K562 (cell line): ENCODE measurements around the gene PAQR4. TPM values are rescaled to one million over a fixed set of nuclear protein-coding genes. Genes with fewer than 3 reads are reported as not detected.

ENCODE experiments used
- ADNP ChIP-seq: fragments of 200-800 bp; sonication (Bioruptor generic); IDR thresholded peaks from 2 replicates; pipeline ENCODE4 v1.6.1; 2016; ENCODE audit warnings: missing genetic modification characterization, missing compliant biosample characterization
- BHLHE40 ChIP-seq: IDR thresholded peaks from 2 replicates; pipeline ENCODE4 v1.6.1; 2011; ENCODE audit warnings: low read length, improper control_type of control experiment
- CC2D1A ChIP-seq: fragments of 450-650 bp; IDR thresholded peaks from 2 replicates; pipeline ENCODE4 v1.6.1; 2017; ENCODE audit warnings: mild to moderate bottlenecking
- CREM ChIP-seq: IDR thresholded peaks from 2 replicates; pipeline ENCODE4 v1.6.1; 2014; ENCODE audit warnings: antibody characterized with exemption, low read depth
- MAZ ChIP-seq, 2 experiments: fragments of 450-650 bp in 1 of 2; sonication (generic) in 1 of 2; formaldehyde crosslinking; IDR thresholded peaks in 1 of 2; conservative IDR thresholded peaks in 1 of 2; 2 replicates each; pipeline versions ENCODE4 v1.4.0 to v1.5.0; 2020; ENCODE audit warnings: mild to moderate bottlenecking in 1 of 2, missing genetic modification reagents in 1 of 2
- MCM3 ChIP-seq: fragments of 450-650 bp; IDR thresholded peaks from 2 replicates; pipeline ENCODE4 v1.6.1; 2016
- MEF2A ChIP-seq: IDR thresholded peaks from 2 replicates; pipeline ENCODE4 v1.6.1; 2011; ENCODE audit warnings: low read depth, mild to moderate bottlenecking, low read length, moderate library complexity; ENCODE audit not compliant: control insufficient read depth
- PHF21A ChIP-seq: fragments of 450-650 bp; IDR thresholded peaks from 2 replicates; pipeline ENCODE4 v1.6.1; 2017; ENCODE audit warnings: low read depth, borderline replicate concordance
- PRMT5 ChIP-seq: sonication (generic); formaldehyde crosslinking; IDR thresholded peaks from 2 replicates; pipeline ENCODE4 v1.5.0; 2020; ENCODE audit warnings: missing genetic modification reagents
- SAFB2 ChIP-seq: fragments of 200-400 bp; formaldehyde crosslinking; IDR thresholded peaks from 2 replicates; pipeline ENCODE4 v1.6.1; 2018; ENCODE audit warnings: borderline replicate concordance, low read length, low read depth, moderate library complexity; ENCODE audit not compliant: severe bottlenecking
- SOX6 ChIP-seq: fragments of 450-650 bp; IDR thresholded peaks from 2 replicates; pipeline ENCODE4 v1.6.1; 2014; ENCODE audit warnings: mild to moderate bottlenecking
- YY1 ChIP-seq, 3 experiments: IDR thresholded peaks; 2 replicates each; pipeline ENCODE4 v1.6.1; 2011; ENCODE audit warnings: low read length in 2 of 3, mild to moderate bottlenecking in 2 of 3, moderate library complexity in 2 of 3, borderline replicate concordance in 1 of 3, control low read depth in 1 of 3, low read depth in 1 of 3; ENCODE audit not compliant: insufficient read depth in 3 of 3, insufficient replicate concordance in 2 of 3, control insufficient read depth in 1 of 3, insufficient read length in 1 of 3; ENCODE audit errors: extremely low read depth in 1 of 3
- ZFP30 ChIP-seq: fragments of 250-450 bp; sonication (Bioruptor Pico); IDR thresholded peaks from 2 replicates; pipeline ENCODE4 v1.8.0; 2022; ENCODE audit warnings: moderate library complexity, mild to moderate bottlenecking, inconsistent platforms, borderline replicate concordance
- ZNF431 ChIP-seq: sonication (generic); formaldehyde crosslinking; IDR thresholded peaks from 2 replicates; pipeline ENCODE4 v1.8.0; 2022; ENCODE audit warnings: mild to moderate bottlenecking, missing genetic modification reagents
- polyA plus RNA-seq, 8 experiments: library from polyadenylated mRNA; depleted of rRNA in 4 of 8; stranded (reverse) in 5 of 8; unstranded in 3 of 8; fragments of >200 nt; fragmentation: Nextera tagmentation in 2 of 8; fragmentation: Illumina TruSeq in 1 of 8; extraction: Ambion mirVana in 2 of 8; extraction: Trizol in 1 of 8; gene quantifications; 2 replicates each; pipeline versions ENCODE4 v1.2.1 to v1.2.3, GENCODE V29; 2011 to 2014; ENCODE audit warnings: inconsistent platforms in 1 of 8, missing spikeins in 1 of 8
- total RNA-seq, 7 experiments: library from RNA; depleted of rRNA in 6 of 7; stranded (reverse); fragments of >200 nt in 6 of 7; fragmentation: Illumina TruSeq in 2 of 7; extraction: Trizol in 2 of 7; gene quantifications; 2 replicates each; pipeline versions ENCODE4 v1.2.1 to v1.2.3, GENCODE V29; 2011 to 2021; ENCODE audit warnings: low replicate concordance in 1 of 7
- TF ChIP-seq, protein P1 (sequence below): sonication (generic); formaldehyde crosslinking; IDR thresholded peaks from 2 replicates; pipeline ENCODE4 v1.8.0; 2022; ENCODE audit warnings: mild to moderate bottlenecking, low read depth, missing genetic modification reagents
- TF ChIP-seq, protein P2 (sequence below): sonication (generic); formaldehyde crosslinking; IDR thresholded peaks from 2 replicates; pipeline ENCODE4 v1.9.0; 2022; ENCODE audit warnings: mild to moderate bottlenecking, missing genetic modification reagents
- TF ChIP-seq, protein P3 (sequence below), 2 experiments: fragments of 450-650 bp in 1 of 2; sonication (generic) in 1 of 2; formaldehyde crosslinking in 1 of 2; IDR thresholded peaks in 1 of 2; conservative IDR thresholded peaks in 1 of 2; 2 replicates each; pipeline versions ENCODE4 v1.6.1 to v1.8.1; 2016 to 2023; ENCODE audit warnings: mild to moderate bottlenecking in 2 of 2, moderate library complexity in 2 of 2, inconsistent platforms in 1 of 2, missing genetic modification reagents in 1 of 2
- TF ChIP-seq, protein P4 (sequence below): sonication (generic); formaldehyde crosslinking; IDR thresholded peaks from 2 replicates; pipeline ENCODE4 v1.4.0; 2020; ENCODE audit warnings: mild to moderate bottlenecking, missing genetic modification reagents
- TF ChIP-seq, protein P5 (sequence below): sonication (generic); formaldehyde crosslinking; IDR thresholded peaks from 2 replicates; pipeline ENCODE4 v1.8.1; 2022; ENCODE audit warnings: missing genetic modification reagents

Gene PAQR4
- total and polyA plus RNA-seq, 9 of the 15 experiments (the other 6 are each of a cell fraction or from before 2014, with no cell fraction given), result 0.62 to 40.4 (median 19.5) TPM

DNA sequence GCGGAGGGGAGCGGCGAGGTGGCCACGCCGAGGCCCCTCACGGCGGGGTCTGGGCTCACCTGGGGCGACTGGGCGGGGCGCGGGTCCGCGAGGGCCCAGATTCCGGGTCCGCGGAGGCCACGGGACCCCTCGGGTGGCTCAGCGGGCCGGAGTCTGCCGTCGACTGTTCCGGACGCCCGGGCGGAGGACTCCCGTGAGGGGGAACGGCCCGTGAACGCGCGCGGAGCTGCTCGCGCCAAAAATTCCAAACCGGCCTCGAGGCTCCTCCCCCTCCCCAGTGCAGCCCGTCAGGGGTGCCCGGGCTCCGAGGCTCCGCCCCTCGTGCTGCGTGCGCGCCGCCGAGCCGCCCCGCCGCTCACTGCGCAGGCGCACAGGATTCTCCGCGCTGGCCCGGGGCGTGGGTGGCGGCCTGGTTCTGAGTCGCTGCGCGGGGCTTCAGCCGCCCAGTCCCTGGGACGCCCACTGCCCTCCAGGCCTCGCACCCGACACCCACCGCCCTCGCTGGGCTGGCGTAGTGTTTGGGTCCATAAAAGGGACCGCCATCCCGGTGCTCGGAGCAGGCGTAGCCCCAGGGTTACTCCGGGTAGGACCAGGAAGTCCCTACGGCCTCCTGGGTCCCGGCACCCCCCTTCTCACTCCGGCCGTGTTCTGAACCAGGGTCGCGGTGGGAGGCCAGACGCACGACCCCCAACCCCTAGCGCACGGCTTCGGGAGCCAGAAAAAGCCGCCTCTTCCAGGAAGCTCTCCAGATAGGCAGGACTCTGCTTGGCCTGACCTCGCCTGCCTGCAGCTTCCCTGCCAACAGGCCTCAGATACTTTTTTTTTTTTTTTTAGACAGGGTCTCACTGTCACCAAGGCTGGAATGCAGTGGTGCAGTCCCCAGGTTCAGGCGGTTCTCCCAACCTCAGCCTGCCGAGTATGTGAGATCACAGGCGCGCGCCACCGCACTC is 11.4 kb downstream of the PAQR4 start, which contains the start of gene PKMYT1 (continued):
- TF ChIP-seq, protein P1, sequence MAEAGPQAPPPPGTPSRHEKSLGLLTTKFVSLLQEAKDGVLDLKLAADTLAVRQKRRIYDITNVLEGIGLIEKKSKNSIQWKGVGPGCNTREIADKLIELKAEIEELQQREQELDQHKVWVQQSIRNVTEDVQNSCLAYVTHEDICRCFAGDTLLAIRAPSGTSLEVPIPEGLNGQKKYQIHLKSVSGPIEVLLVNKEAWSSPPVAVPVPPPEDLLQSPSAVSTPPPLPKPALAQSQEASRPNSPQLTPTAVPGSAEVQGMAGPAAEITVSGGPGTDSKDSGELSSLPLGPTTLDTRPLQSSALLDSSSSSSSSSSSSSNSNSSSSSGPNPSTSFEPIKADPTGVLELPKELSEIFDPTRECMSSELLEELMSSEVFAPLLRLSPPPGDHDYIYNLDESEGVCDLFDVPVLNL, result peak; percentile 62; the same call in 1 of the 2 replicates
- TF ChIP-seq, protein P2, sequence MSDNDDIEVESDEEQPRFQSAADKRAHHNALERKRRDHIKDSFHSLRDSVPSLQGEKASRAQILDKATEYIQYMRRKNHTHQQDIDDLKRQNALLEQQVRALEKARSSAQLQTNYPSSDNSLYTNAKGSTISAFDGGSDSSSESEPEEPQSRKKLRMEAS (CRISPR knock-in tag), result peak; percentile 72
- TF ChIP-seq MCM3 (no peak), YY1 (IDR thresholded peaks at IDR 0.05; ENCODE audit: borderline replicate concordance in 1 of 3, control insufficient read depth in 1 of 3, extremely low read depth in 1 of 3, insufficient read depth in 3 of 3, insufficient read length in 1 of 3, insufficient replicate concordance in 2 of 3, low read depth in 1 of 3, low read length in 2 of 3) (peak in 1 of 3 experiments; percentile 43), BHLHE40 (peak; percentile 45; the same call in 1 of the 2 replicates), MAZ (CRISPR knock-in tag; conservative IDR thresholded peaks at IDR 0.05 in 1 of 2, IDR thresholded peaks at IDR 0.05 in 1 of 2) (peak in 1 of 2 experiments; percentile 68; a peak in 1 of 4 replicates), MEF2A (0 out of 2 replicates have a peak, but pooled peaks have one; percentile 43), PHF21A (no peak), ZNF431 (CRISPR knock-in tag) (peak; percentile 42; the same call in 1 of the 2 replicates), PRMT5 (CRISPR knock-in tag) (0 out of 2 replicates have a peak, but pooled peaks have one; percentile 13), SOX6 (0 out of 2 replicates have a peak, but pooled peaks have one; percentile 13), ADNP (no peak), CC2D1A (0 out of 2 replicates have a peak, but pooled peaks have one; percentile 10), ZFP30 (no peak), CREM (peak; percentile 70), SAFB2 (no peak)
- TF ChIP-seq, protein P3, sequence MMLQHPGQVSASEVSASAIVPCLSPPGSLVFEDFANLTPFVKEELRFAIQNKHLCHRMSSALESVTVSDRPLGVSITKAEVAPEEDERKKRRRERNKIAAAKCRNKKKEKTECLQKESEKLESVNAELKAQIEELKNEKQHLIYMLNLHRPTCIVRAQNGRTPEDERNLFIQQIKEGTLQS (IDR thresholded peaks at IDR 0.05), result no peak
- TF ChIP-seq, protein P3 (CRISPR knock-in tag; conservative IDR thresholded peaks at IDR 0.05), result 0 out of 2 replicates have a peak, but pooled peaks have one; percentile 12
- TF ChIP-seq, protein P4, sequence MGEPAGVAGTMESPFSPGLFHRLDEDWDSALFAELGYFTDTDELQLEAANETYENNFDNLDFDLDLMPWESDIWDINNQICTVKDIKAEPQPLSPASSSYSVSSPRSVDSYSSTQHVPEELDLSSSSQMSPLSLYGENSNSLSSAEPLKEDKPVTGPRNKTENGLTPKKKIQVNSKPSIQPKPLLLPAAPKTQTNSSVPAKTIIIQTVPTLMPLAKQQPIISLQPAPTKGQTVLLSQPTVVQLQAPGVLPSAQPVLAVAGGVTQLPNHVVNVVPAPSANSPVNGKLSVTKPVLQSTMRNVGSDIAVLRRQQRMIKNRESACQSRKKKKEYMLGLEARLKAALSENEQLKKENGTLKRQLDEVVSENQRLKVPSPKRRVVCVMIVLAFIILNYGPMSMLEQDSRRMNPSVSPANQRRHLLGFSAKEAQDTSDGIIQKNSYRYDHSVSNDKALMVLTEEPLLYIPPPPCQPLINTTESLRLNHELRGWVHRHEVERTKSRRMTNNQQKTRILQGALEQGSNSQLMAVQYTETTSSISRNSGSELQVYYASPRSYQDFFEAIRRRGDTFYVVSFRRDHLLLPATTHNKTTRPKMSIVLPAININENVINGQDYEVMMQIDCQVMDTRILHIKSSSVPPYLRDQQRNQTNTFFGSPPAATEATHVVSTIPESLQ (CRISPR knock-in tag), result 0 out of 2 replicates have a peak, but pooled peaks have one; percentile 41
- TF ChIP-seq, protein P5, sequence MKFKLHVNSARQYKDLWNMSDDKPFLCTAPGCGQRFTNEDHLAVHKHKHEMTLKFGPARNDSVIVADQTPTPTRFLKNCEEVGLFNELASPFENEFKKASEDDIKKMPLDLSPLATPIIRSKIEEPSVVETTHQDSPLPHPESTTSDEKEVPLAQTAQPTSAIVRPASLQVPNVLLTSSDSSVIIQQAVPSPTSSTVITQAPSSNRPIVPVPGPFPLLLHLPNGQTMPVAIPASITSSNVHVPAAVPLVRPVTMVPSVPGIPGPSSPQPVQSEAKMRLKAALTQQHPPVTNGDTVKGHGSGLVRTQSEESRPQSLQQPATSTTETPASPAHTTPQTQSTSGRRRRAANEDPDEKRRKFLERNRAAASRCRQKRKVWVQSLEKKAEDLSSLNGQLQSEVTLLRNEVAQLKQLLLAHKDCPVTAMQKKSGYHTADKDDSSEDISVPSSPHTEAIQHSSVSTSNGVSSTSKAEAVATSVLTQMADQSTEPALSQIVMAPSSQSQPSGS, result no peak
